RWPE1 (cell line): ENCODE data around the gene LCN6.

Source experiments
- CTCF ChIA-PET: fragments of 350-600 bp; sonication (Branson Sonifier 250); formaldehyde crosslinking; extraction: SDS; loops from one replicate; lab custom pipeline; 2021; lab: Yijun Ruan, JAX
- POLR2A ChIA-PET: fragments of 400-600 bp; formaldehyde crosslinking; extraction: SDS; loops from one replicate; lab custom pipeline; 2020; ENCODE audit warnings: antibody characterized with exemption; ENCODE audit not compliant: low non-redundant PET; lab: Yijun Ruan, JAX
- DNase-seq: peaks from one replicate; pipeline ENCODE4 v3.0.0; 2012; ENCODE audit warnings: low spot score
- H3K27ac ChIP-seq: fragments of 450-650 bp; 2 replicates; pipeline ENCODE4 v1.5.1; 2017
- CTCF ChIP-seq: fragments of 450-650 bp; conservative IDR thresholded peaks from 2 replicates; pipeline ENCODE4 v1.5.1; 2017; ENCODE audit warnings: low read depth, mild to moderate bottlenecking

Gene LCN6

DNA sequence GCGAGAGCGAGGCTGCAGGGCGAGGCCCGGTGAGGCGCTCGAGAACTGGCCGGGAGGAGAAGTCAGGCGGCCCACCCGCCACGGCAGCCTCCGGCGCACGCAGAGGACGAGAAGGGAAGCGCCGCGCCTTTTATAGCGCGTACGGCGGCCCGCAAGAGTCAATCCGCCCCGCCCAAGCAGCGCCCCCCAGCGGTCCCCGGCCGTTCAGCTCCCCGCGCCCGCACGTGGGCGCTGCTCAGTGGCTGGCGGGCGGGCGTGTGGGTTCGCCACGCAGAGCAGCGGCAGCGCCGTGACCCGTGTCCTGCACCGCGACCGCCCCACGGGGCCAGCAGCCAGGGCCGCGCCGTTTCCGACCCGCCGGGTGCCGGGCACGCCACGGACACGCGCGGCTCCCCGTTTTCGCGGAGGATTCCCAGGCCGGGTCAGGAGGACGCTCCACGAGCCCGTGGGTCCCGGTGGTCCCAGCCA, 20.2 kb downstream of the LCN6 start:
- ChIA-PET POLR2A (interaction anchor here (0.5 to 1.3 kb wide), 8 partner anchors 14 to 63 kb away, joined by 3 to 8 read pairs (median 3); no protein-coding TSS in a partner anchor), CTCF (interaction anchor here (0.7 to 4.8 kb wide), 8 partner anchors 11 to 215 kb away, joined by 3 to 29 read pairs (median 3); no protein-coding TSS in a partner anchor)
- H3K27ac ChIP-seq, result peak overlapping the region; percentile 93
- peak; percentile 99 for TF ChIP-seq CTCF
- DNase-seq, result peak; percentile 95

GRCh38 chr9:136726631-136727191, 21.6 kb downstream of the LCN6 start:
- DNase-seq, result no peak
- H3K27ac ChIP-seq, result peak overlapping the region; percentile 93
- ChIA-PET POLR2A (interaction anchor here (0.6 to 1.3 kb wide), 4 partner anchors 13 to 340 kb away, joined by 6 to 8 read pairs (median 8); no protein-coding TSS in a partner anchor), CTCF (interaction anchor here (0.6 to 4.8 kb wide), 11 partner anchors 13 to 442 kb away, joined by 3 to 29 read pairs (median 3); no protein-coding TSS in a partner anchor)
- peak; percentile 83 for TF ChIP-seq CTCF

- ChIA-PET POLR2A (no interaction called here), CTCF (interaction anchor here (0.6 to 4.8 kb wide), 5 partner anchors 32 to 106 kb away, joined by 3 to 29 read pairs (median 7); no protein-coding TSS in a partner anchor)
- TF ChIP-seq CTCF, result no peak
- H3K27ac ChIP-seq, result peak overlapping the region; percentile 93
- no peak for DNase-seq
Measured at GRCh38 chr9:136726118-136726517, 22.2 kb downstream of the LCN6 start.

DNA sequence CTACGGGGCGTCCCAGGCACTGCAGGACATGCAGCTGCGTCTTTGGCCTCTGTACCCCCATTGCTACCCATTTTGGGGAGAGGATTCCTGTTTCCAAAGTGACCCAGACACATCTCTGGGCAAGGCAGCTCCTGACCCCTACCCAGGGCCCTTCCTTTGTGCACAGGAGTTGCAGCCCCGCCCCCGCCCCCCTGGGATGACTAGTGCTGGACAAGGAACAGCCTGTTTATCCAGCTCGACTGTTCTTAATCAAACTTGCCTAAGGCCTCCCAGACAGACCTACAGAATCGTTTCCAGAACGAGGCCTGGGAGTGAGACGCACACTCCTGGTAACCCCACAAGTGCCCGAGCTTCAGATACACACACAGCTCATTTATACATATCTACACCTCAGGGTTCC, 22.7 kb downstream of the LCN6 start:
- peak overlapping the region; percentile 93 for H3K27ac ChIP-seq
- ChIA-PET CTCF (interaction anchor here (0.5 to 4.8 kb wide), 4 partner anchors 31 to 106 kb away, joined by 3 to 29 read pairs (median 6); no protein-coding TSS in a partner anchor), POLR2A (interaction anchor here (0.5 to 0.9 kb wide), 3 partner anchors 13 to 47 kb away, joined by 3 to 5 read pairs (median 5); no protein-coding TSS in a partner anchor)
- no peak for TF ChIP-seq CTCF
- DNase-seq, result peak; percentile 83

GRCh38 chr9:136724772-136725171, 23.6 kb downstream of the LCN6 start:
- CTCF ChIA-PET, result interaction anchor here (1.4 kb wide), 1 partner anchor 30 kb away, joined by 7 read pairs; no protein-coding TSS in a partner anchor
- peak overlapping the region; percentile 93 for H3K27ac ChIP-seq
- TF ChIP-seq CTCF, result no peak
- POLR2A ChIA-PET, result no interaction called here
- DNase-seq, result no peak

- ChIA-PET CTCF (interaction anchor here (0.6 to 5.1 kb wide), 3 partner anchors 10 to 146 kb away, joined by 3 to 25 read pairs (median 4); no protein-coding TSS in a partner anchor), POLR2A (interaction anchor here (0.9 kb wide), 1 partner anchor 10 kb away, joined by 3 read pairs; no protein-coding TSS in a partner anchor)
- TF ChIP-seq CTCF, result no peak
- DNase-seq, result no peak
- peak overlapping the region; percentile 93 for H3K27ac ChIP-seq
Measured at GRCh38 chr9:136723989-136724388, 24.3 kb downstream of the LCN6 start.
